Thyroid gland (tissue), 4 donors: ENCODE data around the gene PXMP4.

Source experiments
- POLR2A ChIP-seq, 2 donors: fragments of 450-650 bp; IDR thresholded peaks; one replicate each; pipeline ENCODE4 v1.6.1; 2017; ENCODE audit warnings: antibody characterized with exemption in 2 of 2, mild to moderate bottlenecking in 2 of 2, moderate library complexity in 1 of 2
- TF ChIP-seq, protein P1 (sequence below), 6 experiments: fragments of 200-600 bp in 3 of 6; fragments of 450-650 bp in 3 of 6; sonication (generic) in 3 of 6; IDR thresholded peaks; one replicate each; pipeline ENCODE4 v1.5.1; 2016 to 2019; ENCODE audit warnings: antibody characterized with exemption in 6 of 6, mild to moderate bottlenecking in 2 of 6, inconsistent platforms in 1 of 6, moderate library complexity in 1 of 6

DNA sequence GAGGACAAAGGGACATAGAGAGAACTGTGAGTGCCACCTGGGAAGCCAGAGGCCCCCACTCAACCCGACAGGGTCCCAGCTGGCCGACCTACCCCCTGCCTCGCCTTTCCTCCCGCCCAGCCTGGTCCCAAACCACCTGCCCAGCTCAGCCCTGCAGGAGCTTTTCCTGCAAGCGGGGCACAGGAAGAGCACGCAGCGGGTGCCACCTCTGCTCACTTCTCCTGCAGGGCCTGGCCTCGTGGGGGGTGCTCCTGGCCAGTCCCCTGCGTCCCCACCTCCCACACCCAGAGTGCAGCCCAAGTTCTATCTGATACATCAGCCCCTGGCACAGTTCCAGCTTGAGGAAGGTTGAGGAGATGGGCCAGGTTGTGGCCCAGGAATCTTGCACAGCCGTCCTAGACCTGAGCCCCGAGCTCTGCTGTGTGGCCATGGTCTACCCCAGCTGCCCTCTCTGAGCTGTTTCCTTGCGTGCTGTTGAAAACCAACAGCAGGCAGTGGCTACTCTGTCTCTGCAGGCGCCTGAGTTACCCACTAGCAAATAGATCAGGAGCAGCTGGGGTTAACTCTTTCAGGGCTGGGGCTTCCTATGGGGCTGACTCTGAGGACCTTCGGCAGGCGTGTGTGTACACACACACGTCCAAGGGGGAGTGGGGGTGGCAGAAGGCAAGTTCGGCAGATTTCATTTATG is 47.5 kb downstream of the PXMP4 start:
- TF ChIP-seq, protein P1, sequence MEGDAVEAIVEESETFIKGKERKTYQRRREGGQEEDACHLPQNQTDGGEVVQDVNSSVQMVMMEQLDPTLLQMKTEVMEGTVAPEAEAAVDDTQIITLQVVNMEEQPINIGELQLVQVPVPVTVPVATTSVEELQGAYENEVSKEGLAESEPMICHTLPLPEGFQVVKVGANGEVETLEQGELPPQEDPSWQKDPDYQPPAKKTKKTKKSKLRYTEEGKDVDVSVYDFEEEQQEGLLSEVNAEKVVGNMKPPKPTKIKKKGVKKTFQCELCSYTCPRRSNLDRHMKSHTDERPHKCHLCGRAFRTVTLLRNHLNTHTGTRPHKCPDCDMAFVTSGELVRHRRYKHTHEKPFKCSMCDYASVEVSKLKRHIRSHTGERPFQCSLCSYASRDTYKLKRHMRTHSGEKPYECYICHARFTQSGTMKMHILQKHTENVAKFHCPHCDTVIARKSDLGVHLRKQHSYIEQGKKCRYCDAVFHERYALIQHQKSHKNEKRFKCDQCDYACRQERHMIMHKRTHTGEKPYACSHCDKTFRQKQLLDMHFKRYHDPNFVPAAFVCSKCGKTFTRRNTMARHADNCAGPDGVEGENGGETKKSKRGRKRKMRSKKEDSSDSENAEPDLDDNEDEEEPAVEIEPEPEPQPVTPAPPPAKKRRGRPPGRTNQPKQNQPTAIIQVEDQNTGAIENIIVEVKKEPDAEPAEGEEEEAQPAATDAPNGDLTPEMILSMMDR (IDR thresholded peaks at IDR 0.05), result no peak
- no peak for TF ChIP-seq POLR2A (IDR thresholded peaks at IDR 0.05)
